Measurements from ENCODE around the gene ETFA.

DNA sequence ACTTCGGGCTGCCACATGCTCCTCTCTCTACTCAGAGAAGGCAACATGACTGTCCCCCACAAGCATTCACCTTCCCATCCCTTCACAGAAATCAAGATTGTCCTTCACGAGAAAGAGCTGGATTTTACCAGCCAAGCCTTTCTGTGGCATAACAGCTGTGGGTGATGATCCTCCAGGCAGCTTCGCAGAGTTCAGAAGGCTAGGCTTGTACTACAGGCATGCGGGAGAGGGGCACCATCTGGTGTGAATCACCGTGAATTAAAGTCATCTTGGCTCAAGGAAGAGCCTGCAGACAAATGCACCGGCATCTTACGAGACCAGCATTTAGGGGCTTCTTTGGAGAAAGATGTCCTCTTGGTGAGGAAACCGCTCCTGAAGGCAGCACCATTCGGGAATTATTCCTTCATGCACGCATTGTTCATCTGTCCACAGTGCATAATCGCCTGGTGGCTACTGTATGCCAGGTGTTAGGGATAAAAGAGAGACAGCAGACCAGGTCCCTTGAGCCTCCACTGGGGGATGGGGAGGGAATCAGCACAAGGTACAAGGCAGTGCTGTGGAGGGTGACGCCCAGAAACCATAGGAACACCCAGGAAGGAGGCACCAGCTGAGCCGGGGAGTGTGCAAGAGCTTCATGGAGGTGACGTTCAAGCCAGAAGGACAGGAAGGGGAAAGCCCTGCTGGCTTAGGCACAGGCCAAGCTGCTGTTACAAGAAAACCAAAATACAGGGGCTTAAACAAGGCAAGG lies 142.9 kb downstream of the ETFA start:
- TF ChIP-seq, protein P1, sequence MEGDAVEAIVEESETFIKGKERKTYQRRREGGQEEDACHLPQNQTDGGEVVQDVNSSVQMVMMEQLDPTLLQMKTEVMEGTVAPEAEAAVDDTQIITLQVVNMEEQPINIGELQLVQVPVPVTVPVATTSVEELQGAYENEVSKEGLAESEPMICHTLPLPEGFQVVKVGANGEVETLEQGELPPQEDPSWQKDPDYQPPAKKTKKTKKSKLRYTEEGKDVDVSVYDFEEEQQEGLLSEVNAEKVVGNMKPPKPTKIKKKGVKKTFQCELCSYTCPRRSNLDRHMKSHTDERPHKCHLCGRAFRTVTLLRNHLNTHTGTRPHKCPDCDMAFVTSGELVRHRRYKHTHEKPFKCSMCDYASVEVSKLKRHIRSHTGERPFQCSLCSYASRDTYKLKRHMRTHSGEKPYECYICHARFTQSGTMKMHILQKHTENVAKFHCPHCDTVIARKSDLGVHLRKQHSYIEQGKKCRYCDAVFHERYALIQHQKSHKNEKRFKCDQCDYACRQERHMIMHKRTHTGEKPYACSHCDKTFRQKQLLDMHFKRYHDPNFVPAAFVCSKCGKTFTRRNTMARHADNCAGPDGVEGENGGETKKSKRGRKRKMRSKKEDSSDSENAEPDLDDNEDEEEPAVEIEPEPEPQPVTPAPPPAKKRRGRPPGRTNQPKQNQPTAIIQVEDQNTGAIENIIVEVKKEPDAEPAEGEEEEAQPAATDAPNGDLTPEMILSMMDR (IDR thresholded peaks at IDR 0.05; ENCODE audit: low read depth, low read length), result no peak
- no peak for TF ChIP-seq EZH2phosphoT487 (IDR thresholded peaks at IDR 0.05; ENCODE audit: low read depth)
